ENCODE results near the gene KL.

KL gene

GRCh38 chr13:33016414-33017322, at the start of gene KL:
Gene KL (plus strand): TSS chr13:33016423. CDS start chr13:33016441, 18 bp downstream.
- DNase-seq = peak; percentile 5

DNA sequence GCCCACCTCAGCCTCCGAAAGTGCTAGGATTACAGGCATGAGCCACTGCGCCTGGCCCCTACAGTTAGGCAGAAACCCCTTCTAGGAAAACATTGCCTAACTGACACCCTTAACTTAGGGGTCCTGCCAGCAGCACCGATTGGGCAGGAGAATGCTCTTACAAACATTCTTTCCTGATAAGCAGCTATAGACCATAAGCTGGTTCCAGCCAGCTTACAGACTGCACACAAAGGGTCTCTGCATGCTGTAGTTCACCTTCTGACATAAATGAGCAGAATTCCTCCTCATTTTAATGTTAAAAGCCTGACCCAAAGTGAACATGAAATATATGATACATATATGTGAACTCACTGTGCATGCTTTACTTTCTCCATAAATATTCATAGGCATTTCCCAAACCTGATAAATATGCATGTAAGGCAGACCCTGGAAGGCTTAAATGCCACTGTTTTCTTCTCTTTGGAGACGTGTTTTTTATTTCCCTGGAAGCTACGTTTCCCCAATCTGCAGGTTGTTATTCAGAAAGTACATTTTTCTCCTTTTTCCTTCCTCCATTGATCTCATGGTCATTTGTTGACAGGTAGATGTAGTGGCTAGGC, 48.5 kb upstream of the KL start:
- DNase-seq = no peak

GRCh38 chr13:32968316-32968715, 47.9 kb upstream of the KL start:
- no peak for DNase-seq

DNA sequence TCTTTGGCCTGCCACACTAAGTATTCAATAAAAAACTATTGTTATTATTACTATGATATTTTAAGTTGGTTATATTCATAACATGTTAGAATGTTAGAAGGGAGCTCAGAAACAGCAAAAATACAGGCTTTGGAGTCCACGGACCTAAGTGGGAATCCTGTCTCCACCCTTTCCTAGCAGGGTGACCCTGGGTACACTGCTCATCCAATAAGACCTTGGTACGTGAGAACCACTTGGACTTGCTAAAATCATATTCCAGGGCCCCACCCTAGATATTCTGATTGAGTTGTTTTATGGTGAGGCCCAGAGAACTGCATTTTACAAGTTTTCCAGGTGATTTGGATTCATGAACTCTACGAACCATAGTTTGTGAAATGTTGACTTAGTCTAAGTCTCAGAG, 47.4 kb upstream of the KL start:
- DNase-seq = no peak

DNA sequence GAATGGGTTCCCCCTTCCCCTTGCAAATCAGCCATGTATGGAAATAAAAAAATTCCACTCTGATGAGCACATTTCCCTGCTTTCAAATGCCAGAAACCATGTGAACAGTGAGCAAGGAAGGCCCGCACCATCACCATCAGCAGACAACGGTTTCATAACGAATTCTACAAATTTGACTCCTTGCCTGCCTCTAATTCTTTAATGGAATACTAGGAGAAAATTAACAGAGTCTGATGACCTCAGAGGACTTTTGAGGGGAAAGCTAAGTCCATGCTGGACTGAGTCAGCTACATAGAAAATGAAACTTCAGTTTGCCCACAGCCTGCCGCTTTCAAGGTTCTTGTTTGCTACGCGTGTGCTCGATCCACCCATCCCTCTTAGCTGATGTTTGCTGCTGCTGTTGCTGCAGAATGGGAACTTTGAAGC, 46.7 kb upstream of the KL start:
- DNase-seq = no peak

DNA sequence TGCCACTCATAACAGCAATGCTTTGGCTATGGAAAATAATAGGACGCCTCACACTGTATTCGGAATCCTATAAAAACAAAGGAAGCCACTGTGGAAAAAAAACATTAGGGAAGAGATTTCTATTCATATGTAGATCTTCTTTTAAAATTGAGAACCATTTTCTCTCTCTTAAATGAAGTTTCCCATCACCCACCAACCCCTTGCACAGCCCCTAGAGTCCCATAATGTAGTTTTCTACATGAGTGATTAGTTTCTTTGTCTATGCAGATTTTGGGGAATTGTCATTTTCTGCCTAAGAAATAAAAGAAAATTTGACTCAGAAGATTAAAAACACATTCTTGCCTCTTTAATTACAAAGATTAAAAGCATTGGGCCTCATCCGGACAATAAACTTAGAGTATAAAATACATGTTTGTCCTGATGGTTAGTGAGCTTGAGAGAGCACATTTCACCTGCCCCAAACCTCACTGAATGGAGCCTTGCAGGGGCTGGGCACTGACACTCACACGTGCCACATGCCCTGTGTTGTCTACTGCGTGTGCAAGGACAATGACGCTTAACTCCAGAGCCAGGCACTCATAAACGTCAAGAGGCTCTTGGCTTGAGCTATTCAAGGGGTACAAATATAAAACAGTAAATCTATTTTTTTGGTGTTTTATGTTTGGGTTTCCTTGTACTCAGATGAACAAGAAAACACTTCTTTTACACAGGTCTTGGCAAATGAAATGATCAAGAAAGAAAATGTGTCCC, 40.0 kb upstream of the KL start:
- DNase-seq = no peak

- DNase-seq = no peak
Measured at GRCh38 chr13:32976912-32977311, 39.3 kb upstream of the KL start.

DNA sequence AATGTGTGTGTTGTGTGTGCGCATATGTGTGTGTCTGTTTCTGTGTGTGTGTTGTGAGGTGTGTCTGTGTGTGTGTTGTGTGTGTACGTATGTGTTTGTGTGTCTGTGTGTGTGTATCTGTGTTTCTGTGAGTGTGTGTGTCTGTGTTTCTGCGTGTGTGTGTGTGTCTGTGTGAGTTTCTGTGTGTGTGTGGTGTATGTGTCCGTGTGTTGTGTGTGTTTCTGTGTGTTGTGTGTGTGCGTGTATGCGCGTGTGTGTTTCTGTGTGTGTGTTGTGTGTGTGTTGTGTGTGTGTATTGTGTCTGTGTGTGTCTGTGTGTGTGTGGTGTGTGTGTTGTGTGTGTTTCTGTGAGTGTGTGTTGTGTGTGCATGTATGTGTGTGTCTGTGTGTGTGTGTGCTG, 38.9 kb upstream of the KL start:
- no peak for DNase-seq

DNA sequence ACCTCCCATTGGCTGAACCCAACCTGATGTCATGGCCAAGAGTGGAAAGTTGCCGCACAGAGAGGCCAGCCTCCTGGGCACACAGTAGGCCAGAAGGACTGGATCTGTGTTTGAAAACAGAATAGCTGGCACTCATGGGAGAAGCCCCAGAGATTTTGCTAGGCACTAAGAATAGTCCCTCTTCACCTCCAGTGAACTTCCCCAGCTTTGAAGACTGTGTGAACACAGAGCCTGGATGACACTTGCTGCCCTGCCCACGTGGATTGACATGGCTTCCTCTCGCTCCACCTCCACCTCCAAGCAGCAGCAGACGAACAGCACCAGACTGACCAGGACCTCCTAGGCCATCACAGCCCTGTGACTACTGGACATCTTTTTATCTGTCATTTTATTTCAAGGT, 37.9 kb upstream of the KL start:
- DNase-seq = no peak

DNA sequence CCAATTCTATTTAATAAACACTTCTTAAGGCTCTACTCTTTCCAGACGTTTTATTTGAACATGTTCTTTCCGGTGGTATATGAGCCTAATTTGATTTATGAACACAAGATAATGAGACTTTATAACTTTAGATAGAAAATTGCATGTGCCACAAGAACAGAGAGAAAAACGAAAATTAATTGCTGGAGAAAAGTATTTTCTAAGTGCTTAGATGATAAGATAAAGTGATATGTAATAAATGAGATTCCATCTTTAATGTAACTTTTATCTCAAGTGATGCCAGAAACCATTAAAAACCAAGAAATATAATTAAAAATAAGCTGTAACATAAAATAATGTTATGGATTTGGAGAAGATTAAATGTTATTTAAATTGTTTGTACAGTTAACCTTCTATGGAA, 33.2 kb upstream of the KL start:
- no peak for DNase-seq

DNA sequence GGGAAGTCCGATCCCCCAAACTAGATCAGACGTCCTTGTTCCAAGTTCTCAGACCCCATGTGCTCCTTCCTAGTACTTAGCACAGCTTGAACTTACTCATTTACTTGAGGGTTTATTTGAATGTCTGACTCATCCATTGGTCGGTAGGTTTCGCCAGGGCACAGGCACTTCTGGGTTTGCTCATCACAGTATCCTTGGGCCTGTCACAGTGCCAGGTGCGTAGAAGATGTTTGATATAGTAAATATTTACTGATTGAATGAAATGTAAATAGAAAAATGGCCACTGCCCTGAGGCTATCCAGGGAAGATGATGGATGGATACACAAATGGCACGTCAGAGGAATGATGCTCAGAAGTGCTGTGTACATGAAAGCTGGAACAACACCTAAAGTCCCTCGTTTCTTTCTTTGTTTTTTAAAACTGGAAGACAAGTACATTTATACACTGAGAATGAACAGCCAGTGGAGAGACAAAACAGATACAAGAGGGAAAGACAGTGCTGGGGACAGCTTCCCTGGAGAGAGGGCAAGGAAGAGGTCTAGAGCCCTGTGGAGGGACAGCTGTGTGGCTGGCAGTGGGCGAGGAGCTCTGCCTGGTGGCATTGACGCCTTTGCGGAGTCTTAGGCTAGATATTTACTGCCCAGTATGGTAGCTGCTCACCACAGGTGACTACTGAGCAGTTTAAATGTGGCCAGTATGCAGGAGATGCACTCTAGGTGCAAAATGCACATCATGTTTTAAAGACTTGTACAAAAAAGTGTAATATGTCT, 31.2 kb upstream of the KL start:
- peak; percentile 7 for DNase-seq

GRCh38 chr13:32986552-32986951, 29.7 kb upstream of the KL start:
- DNase-seq = no peak

- DNase-seq = no peak
Measured at GRCh38 chr13:32987462-32987861, 28.8 kb upstream of the KL start.

DNA sequence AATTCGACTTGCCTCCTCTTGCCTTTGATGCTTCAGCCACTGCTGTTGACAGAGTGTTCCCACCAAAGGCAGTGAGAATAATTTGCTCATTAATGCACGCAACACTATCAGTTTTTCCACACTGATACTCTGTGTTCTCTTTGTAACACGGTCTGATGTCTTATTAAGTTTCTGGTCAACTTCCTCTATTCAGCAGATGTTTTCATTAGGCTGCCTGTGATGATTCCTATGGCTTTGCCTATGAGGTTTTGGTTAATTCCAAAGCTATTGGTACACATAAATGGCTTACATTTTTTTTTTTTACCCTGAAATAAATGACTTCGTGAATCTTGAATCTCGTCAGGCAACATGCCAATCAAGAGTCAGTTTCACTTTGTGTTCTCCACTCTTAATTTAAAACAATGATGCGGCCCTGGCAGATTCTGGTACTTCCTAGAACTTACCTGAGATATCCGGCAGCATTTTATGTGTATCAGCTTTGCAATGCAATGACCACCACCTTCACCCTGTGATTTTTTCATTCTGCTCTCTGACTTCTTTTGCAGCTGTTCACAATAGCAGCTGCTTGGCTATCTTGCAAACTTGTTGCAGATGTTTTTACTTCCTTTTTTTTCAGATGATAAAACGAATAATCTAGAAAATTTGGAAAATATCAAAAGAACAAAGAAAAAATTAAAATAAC, 27.5 kb upstream of the KL start:
- no peak for DNase-seq

DNA sequence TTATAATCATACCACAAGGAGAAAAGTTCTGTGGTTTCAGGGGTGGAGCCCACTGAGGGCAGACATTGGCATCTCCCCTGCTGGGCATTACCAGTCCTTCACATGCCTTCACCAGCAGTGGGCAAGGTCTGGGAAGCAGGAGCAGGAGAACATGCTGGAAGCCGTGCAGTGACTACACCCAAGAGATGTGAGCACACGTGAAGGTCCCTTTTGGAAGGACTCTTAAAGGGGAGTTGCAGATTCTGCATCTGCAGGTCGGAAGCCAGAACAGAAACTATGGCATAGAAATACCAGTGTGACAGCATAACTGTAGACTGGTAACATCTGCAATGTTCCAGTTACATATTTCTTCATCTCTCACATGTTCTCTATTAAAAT, 26.9 kb upstream of the KL start:
- no peak for DNase-seq

GRCh38 chr13:32989942-32990341, 26.3 kb upstream of the KL start:
- DNase-seq = no peak

- DNase-seq = no peak
Measured at GRCh38 chr13:32993145-32993544, 23.1 kb upstream of the KL start.

- DNase-seq = no peak
Measured at GRCh38 chr13:32997399-32997798, 18.8 kb upstream of the KL start.

GRCh38 chr13:32998966-32999365, 17.3 kb upstream of the KL start:
- DNase-seq = no peak

- DNase-seq = no peak
Measured at GRCh38 chr13:33000365-33000764, 15.9 kb upstream of the KL start.

GRCh38 chr13:33003458-33004019, 12.7 kb upstream of the KL start:
- no peak for DNase-seq

DNA sequence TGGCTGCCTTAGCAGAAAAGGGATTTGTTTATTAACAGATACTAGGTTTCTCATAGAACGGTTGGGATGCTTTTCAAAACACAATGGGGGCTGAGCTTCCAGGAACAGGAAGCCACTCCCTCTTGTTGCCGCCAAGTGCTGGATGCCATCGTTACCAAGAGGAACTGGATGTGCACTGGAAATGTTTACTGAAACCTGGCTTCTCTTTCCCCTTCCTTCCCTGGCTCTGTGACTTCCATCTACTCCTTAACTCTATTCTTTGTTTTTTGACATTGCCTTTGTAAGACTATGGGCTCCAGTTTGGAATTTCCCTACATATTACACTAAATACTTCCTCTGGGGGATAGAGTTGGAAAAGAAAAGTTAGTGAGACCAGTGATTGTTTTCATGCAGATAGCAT, 11.7 kb upstream of the KL start:
- DNase-seq = no peak
